Fibroblast of lung (primary cell): Measurements from ENCODE around the gene KNDC1. TPM values are rescaled to one million over a fixed set of nuclear protein-coding genes. Genes with fewer than 3 reads are reported as not detected.

Experiments
- DNase-seq, 2 donors: peaks; one replicate each; pipeline versions ENCODE4 v3.0.0 to v3.0.0-alpha.2; 2010; ENCODE audit warnings: low read depth in 2 of 2
- H2AFZ ChIP-seq: 2 replicates; pipeline ENCODE4 v1.5.1; 2012; ENCODE audit warnings: low read length, control low read depth, inconsistent platforms
- H3K27ac ChIP-seq: 2 replicates; pipeline ENCODE4 v1.5.1; 2011; ENCODE audit warnings: low read length, control low read depth; ENCODE audit not compliant: insufficient read depth
- H3K27me3 ChIP-seq: 2 replicates; pipeline ENCODE4 v1.5.1; 2011; ENCODE audit warnings: mild to moderate bottlenecking, low read length; ENCODE audit not compliant: control insufficient read depth, insufficient read depth
- H3K36me3 ChIP-seq: 2 replicates; pipeline ENCODE4 v1.5.1; 2011; ENCODE audit warnings: low read length; ENCODE audit not compliant: control insufficient read depth, insufficient read depth
- H3K4me1 ChIP-seq: 2 replicates; pipeline ENCODE4 v1.5.1; 2011; ENCODE audit warnings: low read length; ENCODE audit not compliant: control insufficient read depth, insufficient read depth; ENCODE audit errors: extremely low read depth
- H3K4me2 ChIP-seq: 2 replicates; pipeline ENCODE4 v1.5.1; 2011; ENCODE audit warnings: low read length, control low read depth; ENCODE audit not compliant: insufficient read depth; ENCODE audit errors: extremely low read depth
- H3K4me3 ChIP-seq, 4 experiments: fragments of 200-600 bp in 1 of 4; sonication (generic) in 1 of 4; replicated peaks in 1 of 4; 2 replicates each; pipeline ENCODE4 v1.5.1; 2011 to 2016; ENCODE audit warnings: low read length in 4 of 4, low read depth in 3 of 4, mild to moderate bottlenecking in 3 of 4, control low read depth in 2 of 4, inconsistent platforms in 1 of 4, mixed read lengths in 1 of 4; ENCODE audit not compliant: insufficient read depth in 1 of 4; ENCODE audit errors: control extremely low read depth in 1 of 4
- H3K79me2 ChIP-seq: 2 replicates; pipeline ENCODE4 v1.5.1; 2012; ENCODE audit warnings: mild to moderate bottlenecking, low read length, inconsistent platforms; ENCODE audit not compliant: control insufficient read depth, insufficient read depth
- H3K9ac ChIP-seq: 2 replicates; pipeline ENCODE4 v1.5.1; 2011; ENCODE audit warnings: mild to moderate bottlenecking, low read length, control low read depth; ENCODE audit not compliant: insufficient read depth
- H3K9me3 ChIP-seq: 2 replicates; pipeline ENCODE4 v1.5.1; 2012; ENCODE audit warnings: low read depth, low read length; ENCODE audit not compliant: control insufficient read depth, insufficient read depth
- H4K20me1 ChIP-seq: 2 replicates; pipeline ENCODE4 v1.5.1; 2011; ENCODE audit warnings: low read length; ENCODE audit not compliant: control insufficient read depth, insufficient read depth; ENCODE audit errors: extremely low read depth
- CTCF ChIP-seq, 2 donors: IDR thresholded peaks in 1 of 2; conservative IDR thresholded peaks in 1 of 2; 1 replicate in 1 of 2; 2 replicates in 1 of 2; pipeline ENCODE4 v1.5.1; 2011 to 2012; ENCODE audit warnings: low read length in 2 of 2, control low read depth in 1 of 2, inconsistent platforms in 1 of 2, low read depth in 1 of 2, mild to moderate bottlenecking in 1 of 2
- EZH2 ChIP-seq: IDR thresholded peaks from 2 replicates; pipeline ENCODE4 v1.5.1; 2012; ENCODE audit warnings: low read length, control low read depth, mild to moderate bottlenecking; ENCODE audit errors: missing control alignments
- polyA plus RNA-seq, 2 donors: library from polyadenylated mRNA; depleted of rRNA in 1 of 2; stranded (reverse) in 1 of 2; unstranded in 1 of 2; fragments of >200 nt; gene quantifications; 2 replicates each; pipeline ENCODE4 v1.2.1, GENCODE V29; 2011 to 2012; ENCODE audit warnings: missing spikeins in 1 of 2
- total RNA-seq: library from RNA; depleted of rRNA; stranded (reverse); fragments of >200 nt; gene quantifications from 2 replicates; pipeline ENCODE4 v1.2.1, GENCODE V29; 2014

Gene KNDC1
- total and polyA plus RNA-seq, 2 donors (not counting 1 experiment from before 2014, with no cell fraction given), result 0.20 to 0.50 TPM

GRCh38 chr10:133185916-133186315 is 25.9 kb downstream of the KNDC1 start:
- Histone ChIP-seq H3K79me2 (no peaks in the 10 kb centered on the region), H3K9ac (no peak overlapping the region), H3K27ac (no peak overlapping the region), H4K20me1 (no peaks in the 10 kb centered on the region), H2AFZ (no peak overlapping the region), H3K4me3 (no peak overlapping the region), H3K4me2 (no peak overlapping the region), H3K9me3 (peaks cover 2% of the 10 kb centered on the region), H3K36me3 (no peaks in the 10 kb centered on the region), H3K4me1 (no peaks in the 10 kb centered on the region), H3K27me3 (no peaks in the 10 kb centered on the region)
- TF ChIP-seq CTCF (conservative IDR thresholded peaks at IDR 0.05 in 1 of 2, IDR thresholded peaks at IDR 0.05 in 1 of 2; ENCODE audit: low read depth in 1 of 2, low read length in 2 of 2) (no peak), EZH2 (no peak)
- DNase-seq, result no peak

- no peaks in the 10 kb centered on the region for H3K27me3 ChIP-seq
- no peak overlapping the region for H3K9ac ChIP-seq
- no peak overlapping the region for H3K4me2 ChIP-seq
- no peaks in the 10 kb centered on the region for H3K4me1 ChIP-seq
- TF ChIP-seq CTCF (conservative IDR thresholded peaks at IDR 0.05 in 1 of 2, IDR thresholded peaks at IDR 0.05 in 1 of 2; ENCODE audit: low read depth in 1 of 2, low read length in 2 of 2) (no peak), EZH2 (no peak)
- no peak overlapping the region for H3K27ac ChIP-seq
- H3K9me3 ChIP-seq, result peaks cover 2% of the 10 kb centered on the region
- no peaks in the 10 kb centered on the region for H3K79me2 ChIP-seq
- no peaks in the 10 kb centered on the region for H3K36me3 ChIP-seq
- no peak overlapping the region for H3K4me3 ChIP-seq
- no peak for DNase-seq
- no peaks in the 10 kb centered on the region for H4K20me1 ChIP-seq
- no peak overlapping the region for H2AFZ ChIP-seq
These were observed 26.5 kb downstream of the KNDC1 start for GRCh38 chr10:133186416-133187090.

- Histone ChIP-seq H3K4me1 (no peaks in the 10 kb centered on the region), H3K4me2 (no peak overlapping the region), H3K9me3 (peaks cover 2% of the 10 kb centered on the region), H3K9ac (no peak overlapping the region), H3K27ac (no peak overlapping the region), H3K79me2 (no peaks in the 10 kb centered on the region), H4K20me1 (no peaks in the 10 kb centered on the region), H3K36me3 (no peaks in the 10 kb centered on the region), H3K27me3 (no peaks in the 10 kb centered on the region), H2AFZ (no peak overlapping the region), H3K4me3 (no peak overlapping the region)
- TF ChIP-seq EZH2 (no peak), CTCF (conservative IDR thresholded peaks at IDR 0.05 in 1 of 2, IDR thresholded peaks at IDR 0.05 in 1 of 2; ENCODE audit: low read depth in 1 of 2, low read length in 2 of 2) (no peak)
- no peak for DNase-seq
These were observed 27.3 kb downstream of the KNDC1 start for GRCh38 chr10:133187091-133187905.
